Endodermal cell (in vitro differentiated cells): ENCODE measurements around the gene MLLT6. TPM values are rescaled to one million over a fixed set of nuclear protein-coding genes. Genes with fewer than 3 reads are reported as not detected.

Source experiments
- DNase-seq: peaks from one replicate; pipeline ENCODE4 v3.0.0-alpha.2; 2017
- H3K27ac ChIP-seq: 2 replicates; pipeline ENCODE4 v1.5.1; 2013; ENCODE audit warnings: mild to moderate bottlenecking, low read depth, low read length, moderate library complexity
- H3K27me3 ChIP-seq: 2 replicates; pipeline ENCODE4 v1.6.1; 2013; ENCODE audit warnings: mild to moderate bottlenecking, low read length, moderate library complexity; ENCODE audit not compliant: insufficient read depth, control insufficient read depth, poor library complexity, severe bottlenecking
- H3K36me3 ChIP-seq: 2 replicates; pipeline ENCODE4 v1.7.0; 2013; ENCODE audit warnings: mild to moderate bottlenecking, low read length, moderate library complexity; ENCODE audit not compliant: control insufficient read depth, insufficient read depth
- H3K4me1 ChIP-seq: one replicate; pipeline ENCODE4 v1.7.0; 2013; ENCODE audit warnings: low read length; ENCODE audit not compliant: control insufficient read depth, insufficient read depth
- H3K4me3 ChIP-seq: 2 replicates; pipeline ENCODE4 v1.5.1; 2013; ENCODE audit warnings: mild to moderate bottlenecking, low read length, moderate library complexity
- H3K9ac ChIP-seq: 2 replicates; pipeline ENCODE4 v1.6.1; 2013; ENCODE audit warnings: mild to moderate bottlenecking, low read length, moderate library complexity; ENCODE audit not compliant: poor library complexity, severe bottlenecking; ENCODE audit errors: extremely low read depth
- H3K9me3 ChIP-seq: 2 replicates; pipeline ENCODE4 v1.6.1; 2013; ENCODE audit warnings: mild to moderate bottlenecking, low read length, moderate library complexity; ENCODE audit not compliant: control insufficient read depth
- H3K27ac Mint-ChIP-seq: 2 replicates; pipeline ENCODE4 v1.8.0; 2020; ENCODE audit warnings: mixed read lengths
- H3K27me3 Mint-ChIP-seq: 2 replicates; pipeline ENCODE4 v1.8.0; 2021; ENCODE audit warnings: mild to moderate bottlenecking, mixed read lengths; ENCODE audit not compliant: insufficient read depth
- H3K36me3 Mint-ChIP-seq: 2 replicates; pipeline ENCODE4 v1.8.0; 2020; ENCODE audit warnings: low read depth, mixed read lengths
- H3K4me1 Mint-ChIP-seq: 2 replicates; pipeline ENCODE4 v1.8.0; 2020; ENCODE audit warnings: mixed read lengths
- H3K4me3 Mint-ChIP-seq: 2 replicates; pipeline ENCODE4 v1.8.0; 2020; ENCODE audit warnings: mild to moderate bottlenecking, moderate library complexity, mixed read lengths
- H3K9me3 Mint-ChIP-seq: 2 replicates; pipeline ENCODE4 v1.8.0; 2020; ENCODE audit warnings: mild to moderate bottlenecking, mixed read lengths
- CTCF ChIP-seq: fragments of 200-600 bp; sonication (generic); conservative IDR thresholded peaks from 2 replicates; pipeline ENCODE4 v1.5.0; 2021; ENCODE audit warnings: antibody characterized with exemption, mild to moderate bottlenecking
- WGBS, 2 experiments: methylation state at CpG; one replicate each; pipeline versions ENCODE4 v1.1.5 to v1.1.7; 2013; ENCODE audit warnings: missing lambda C conversion rate in 2 of 2, mixed read lengths in 1 of 2; ENCODE audit not compliant: insufficient coverage in 1 of 2, insufficient read length in 1 of 2; 5-methylcytosine and 5-hydroxymethylcytosine counted together
- total RNA-seq, 2 donors: library from RNA; stranded (reverse); fragmentation: NEBNext Ultra II Directional in 1 of 2; extraction: Animal tissue kit (Norgen Biotek cat#: 25700) in 1 of 2; gene quantifications; 2 replicates in 1 of 2; 3 replicates in 1 of 2; pipeline ENCODE4 v1.2.1, GENCODE V29; 2021

The MLLT6 gene
- total RNA-seq, 2 donors from 2014 or later: 112 to 127 TPM

GRCh38 chr17:38715216-38715943, 10.3 kb downstream of the MLLT6 start:
- no peak for TF ChIP-seq CTCF
- WGBS, 2 experiments: 86 to 88% methylated on average over 1 to 9 of the region's 9 CpGs
- no peak overlapping the region for H3K9ac ChIP-seq
- peaks cover 65% of the 10 kb centered on the region for H3K36me3 ChIP-seq
- no peak overlapping the region for H3K4me3 Mint-ChIP-seq
- H3K4me1 ChIP-seq: peaks cover 2% of the 10 kb centered on the region
- no peak overlapping the region for H3K27ac Mint-ChIP-seq
- H3K4me3 ChIP-seq: no peak overlapping the region
- no peaks in the 10 kb centered on the region for H3K27me3 ChIP-seq
- no peaks in the 10 kb centered on the region for H3K27me3 Mint-ChIP-seq
- H3K9me3 Mint-ChIP-seq: no peaks in the 10 kb centered on the region
- no peaks in the 10 kb centered on the region for H3K9me3 ChIP-seq
- H3K4me1 Mint-ChIP-seq: peaks cover 5% of the 10 kb centered on the region
- H3K36me3 Mint-ChIP-seq: peaks cover 50% of the 10 kb centered on the region
- DNase-seq: no peak
- H3K27ac ChIP-seq: no peak overlapping the region

- H3K27me3 ChIP-seq: no peaks in the 10 kb centered on the region
- no peak overlapping the region for H3K9ac ChIP-seq
- no peaks in the 10 kb centered on the region for H3K9me3 ChIP-seq
- no peak overlapping the region for H3K27ac ChIP-seq
- no peaks in the 10 kb centered on the region for H3K9me3 Mint-ChIP-seq
- 92 to 96% methylated on average over 9 to 18 of the region's 18 CpGs for WGBS, 2 experiments
- H3K27me3 Mint-ChIP-seq: peaks cover 3% of the 10 kb centered on the region
- H3K4me1 ChIP-seq: no peaks in the 10 kb centered on the region
- no peak overlapping the region for H3K4me3 ChIP-seq
- peaks cover 66% of the 10 kb centered on the region for H3K36me3 ChIP-seq
- peaks cover 53% of the 10 kb centered on the region for H3K36me3 Mint-ChIP-seq
- peaks cover 2% of the 10 kb centered on the region for H3K4me1 Mint-ChIP-seq
- no peak for TF ChIP-seq CTCF
- no peak overlapping the region for H3K27ac Mint-ChIP-seq
- no peak overlapping the region for H3K4me3 Mint-ChIP-seq
- DNase-seq: no peak
Observed at GRCh38 chr17:38716368-38717005, 11.4 kb downstream of the MLLT6 start.

GRCh38 chr17:38717139-38717745, 12.2 kb downstream of the MLLT6 start:
- no peak for TF ChIP-seq CTCF
- peaks cover 2% of the 10 kb centered on the region for H3K4me1 Mint-ChIP-seq
- H3K27me3 ChIP-seq: no peaks in the 10 kb centered on the region
- no peak overlapping the region for H3K9ac ChIP-seq
- no peaks in the 10 kb centered on the region for H3K4me1 ChIP-seq
- no peaks in the 10 kb centered on the region for H3K9me3 ChIP-seq
- H3K36me3 ChIP-seq: peaks cover 66% of the 10 kb centered on the region
- H3K4me3 Mint-ChIP-seq: no peak overlapping the region
- H3K27me3 Mint-ChIP-seq: peaks cover 3% of the 10 kb centered on the region
- no peaks in the 10 kb centered on the region for H3K9me3 Mint-ChIP-seq
- WGBS, 2 experiments: 83 to 94% methylated on average over 4 to 12 of the region's 12 CpGs
- DNase-seq: no peak
- H3K36me3 Mint-ChIP-seq: peaks cover 53% of the 10 kb centered on the region
- H3K27ac ChIP-seq: no peak overlapping the region
- no peak overlapping the region for H3K27ac Mint-ChIP-seq
- H3K4me3 ChIP-seq: no peak overlapping the region
